ENCODE measurements around the gene PCBP2. TPM values are rescaled to one million over a fixed set of nuclear protein-coding genes. Genes with fewer than 3 reads are reported as not detected.

PCBP2 gene
- 981 to 1,004 TPM (median 984 TPM) in 3 replicates for total RNA-seq (2021)
- percentile 98 among the genes with signal in this experiment for Bru-seq, nascent RNA
- long read RNA-seq, experiment 1, transcript PCBP2-207 (15 exons, 1,457 nt): major isoform, 11 of 236 reads
- long read RNA-seq, experiment 1, transcript PCBP2-203 (13 exons, 3,026 nt): minor isoform, 10 of 236 reads
- long read RNA-seq, experiment 1, transcript PCBP2-201 (14 exons, 1,730 nt): minor isoform, 6 of 236 reads
- long read RNA-seq, experiment 1, partial matches to known transcripts: 118 of 236 reads
- long read RNA-seq, experiment 1, other reads (novel, unspliced or antisense): 72 of 236 reads
- long read RNA-seq, experiment 2, transcript PCBP2-203 (13 exons, 3,026 nt): minor isoform, 22 of 743 reads
- long read RNA-seq, experiment 2, transcript PCBP2-201 (14 exons, 1,730 nt): minor isoform, 18 of 743 reads
- long read RNA-seq, experiment 2, transcript PCBP2-202 (15 exons, 1,814 nt): minor isoform, 10 of 743 reads
- long read RNA-seq, experiment 2, transcript PCBP2-207 (15 exons, 1,457 nt): major isoform, 31 of 743 reads
- long read RNA-seq, experiment 2, partial matches to known transcripts: 334 of 743 reads
- long read RNA-seq, experiment 2, other reads (novel, unspliced or antisense): 295 of 743 reads
- long read RNA-seq, experiment 3, transcript PCBP2-203 (13 exons, 3,026 nt): major isoform, 5 of 500 reads
- long read RNA-seq, experiment 3, transcript PCBP2-207 (15 exons, 1,457 nt): major isoform, 5 of 500 reads
- long read RNA-seq, experiment 3, partial matches to known transcripts: 417 of 500 reads
- long read RNA-seq, experiment 3, other reads (novel, unspliced or antisense): 57 of 500 reads

DNA sequence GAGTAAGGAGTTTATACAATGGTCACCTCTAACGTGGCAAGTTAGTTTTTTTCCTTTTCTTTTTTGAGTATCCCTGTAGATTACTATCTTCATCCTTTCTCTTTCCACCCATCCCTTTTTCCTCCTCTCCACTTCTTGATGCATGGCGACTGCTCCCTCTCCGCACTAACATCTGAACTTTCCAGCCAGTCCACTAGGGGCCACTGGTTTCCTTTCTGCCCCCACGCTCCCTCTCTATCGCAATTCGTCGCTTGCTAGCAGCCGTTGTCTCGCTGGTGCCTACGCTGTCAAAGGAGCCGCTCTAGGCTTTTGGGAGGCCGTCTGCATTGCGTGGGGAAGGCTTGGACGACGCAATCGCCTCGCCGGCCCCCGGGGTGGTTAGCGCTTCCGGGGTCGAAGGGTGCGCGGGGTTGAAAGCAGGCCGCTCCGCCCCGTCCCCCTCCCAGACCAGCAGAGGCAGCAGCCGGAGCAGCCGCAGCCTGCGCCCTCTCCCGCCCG, at the start of gene PCBP2:
PCBP2 (plus strand) TSS at position 442 of the 498 bp plus-strand sequence. CDS start 2,699 bp downstream, outside the sequence.
- Mint-ChIP-seq H3K4me3 (peak within 1 kb of the TSS; percentile 96), H3K4me1 (peaks cover 23% of the 10 kb centered on the region), H3K27ac (peak within 1 kb of the TSS; percentile 100), H3K36me3 (peaks cover 50% of the 10 kb centered on the region), H3K27me3 (ENCODE audit: low read depth) (no peaks in the 10 kb centered on the region), H3K9me3 (no peaks in the 10 kb centered on the region)
- ChIA-PET CTCF (interaction anchor here (0.6 to 2.9 kb wide), 9 partner anchors 24 to 721 kb away, joined by 3 to 18 read pairs (median 5); partner anchors contain the start of genes AAAS and PFDN5), POLR2A (interaction anchor here (0.6 kb wide), 1 partner anchor 192 kb away, joined by 3 read pairs; no protein-coding TSS in a partner anchor)
- peak; percentile 95 for ATAC-seq
- peak; percentile 98 for DNase-seq (ENCODE audit: low spot score)
- no peak for TF ChIP-seq ZNF425 (CRISPR knock-in tag; conservative IDR thresholded peaks at IDR 0.05)
- peak; percentile 85 for TF ChIP-seq ZBTB21 (CRISPR knock-in tag; IDR thresholded peaks at IDR 0.05; ENCODE audit: borderline replicate concordance)
- peak; percentile 66; the same call in 1 of the 2 replicates for TF ChIP-seq TEAD1 (CRISPR knock-in tag; IDR thresholded peaks at IDR 0.05)
- 0 out of 2 replicates have a peak, but pooled peaks have one; percentile 5 for TF ChIP-seq NFYB (CRISPR knock-in tag; conservative IDR thresholded peaks at IDR 0.05; ENCODE audit: low read depth)
- TF ChIP-seq ETV6 (CRISPR knock-in tag; IDR thresholded peaks at IDR 0.05): peak; percentile 68; the same call in 1 of the 2 replicates
- 0 out of 2 replicates have a peak, but pooled peaks have one; percentile 39 for TF ChIP-seq PRRX2 (CRISPR knock-in tag; IDR thresholded peaks at IDR 0.05)
- TF ChIP-seq TCF7 (CRISPR knock-in tag; IDR thresholded peaks at IDR 0.05; ENCODE audit: low read depth): no peak
- TF ChIP-seq, protein P1, sequence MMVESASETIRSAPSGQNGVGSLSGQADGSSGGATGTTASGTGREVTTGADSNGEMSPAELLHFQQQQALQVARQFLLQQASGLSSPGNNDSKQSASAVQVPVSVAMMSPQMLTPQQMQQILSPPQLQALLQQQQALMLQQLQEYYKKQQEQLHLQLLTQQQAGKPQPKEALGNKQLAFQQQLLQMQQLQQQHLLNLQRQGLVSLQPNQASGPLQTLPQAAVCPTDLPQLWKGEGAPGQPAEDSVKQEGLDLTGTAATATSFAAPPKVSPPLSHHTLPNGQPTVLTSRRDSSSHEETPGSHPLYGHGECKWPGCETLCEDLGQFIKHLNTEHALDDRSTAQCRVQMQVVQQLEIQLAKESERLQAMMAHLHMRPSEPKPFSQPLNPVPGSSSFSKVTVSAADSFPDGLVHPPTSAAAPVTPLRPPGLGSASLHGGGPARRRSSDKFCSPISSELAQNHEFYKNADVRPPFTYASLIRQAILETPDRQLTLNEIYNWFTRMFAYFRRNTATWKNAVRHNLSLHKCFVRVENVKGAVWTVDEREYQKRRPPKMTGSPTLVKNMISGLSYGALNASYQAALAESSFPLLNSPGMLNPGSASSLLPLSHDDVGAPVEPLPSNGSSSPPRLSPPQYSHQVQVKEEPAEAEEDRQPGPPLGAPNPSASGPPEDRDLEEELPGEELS (CRISPR knock-in tag; IDR thresholded peaks at IDR 0.05): peak; percentile 82
- peak; percentile 4; the same call in 1 of the 2 replicates for TF ChIP-seq ZNF423 (CRISPR knock-in tag; IDR thresholded peaks at IDR 0.05)
- TF ChIP-seq, protein P2, sequence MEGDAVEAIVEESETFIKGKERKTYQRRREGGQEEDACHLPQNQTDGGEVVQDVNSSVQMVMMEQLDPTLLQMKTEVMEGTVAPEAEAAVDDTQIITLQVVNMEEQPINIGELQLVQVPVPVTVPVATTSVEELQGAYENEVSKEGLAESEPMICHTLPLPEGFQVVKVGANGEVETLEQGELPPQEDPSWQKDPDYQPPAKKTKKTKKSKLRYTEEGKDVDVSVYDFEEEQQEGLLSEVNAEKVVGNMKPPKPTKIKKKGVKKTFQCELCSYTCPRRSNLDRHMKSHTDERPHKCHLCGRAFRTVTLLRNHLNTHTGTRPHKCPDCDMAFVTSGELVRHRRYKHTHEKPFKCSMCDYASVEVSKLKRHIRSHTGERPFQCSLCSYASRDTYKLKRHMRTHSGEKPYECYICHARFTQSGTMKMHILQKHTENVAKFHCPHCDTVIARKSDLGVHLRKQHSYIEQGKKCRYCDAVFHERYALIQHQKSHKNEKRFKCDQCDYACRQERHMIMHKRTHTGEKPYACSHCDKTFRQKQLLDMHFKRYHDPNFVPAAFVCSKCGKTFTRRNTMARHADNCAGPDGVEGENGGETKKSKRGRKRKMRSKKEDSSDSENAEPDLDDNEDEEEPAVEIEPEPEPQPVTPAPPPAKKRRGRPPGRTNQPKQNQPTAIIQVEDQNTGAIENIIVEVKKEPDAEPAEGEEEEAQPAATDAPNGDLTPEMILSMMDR (IDR thresholded peaks at IDR 0.05): peak; percentile 50; the same call in 1 of the 2 replicates
- no peak for TF ChIP-seq NR3C1 (CRISPR knock-in tag; conservative IDR thresholded peaks at IDR 0.05; ENCODE audit: low read depth)
- TF ChIP-seq TEAD4 (CRISPR knock-in tag; IDR thresholded peaks at IDR 0.05): no peak
- TF ChIP-seq ZNF671 (CRISPR knock-in tag; IDR thresholded peaks at IDR 0.05): no peak
- peak; percentile 99 for TF ChIP-seq NR2C2 (CRISPR knock-in tag; IDR thresholded peaks at IDR 0.05)
- TF ChIP-seq MYBL2 (CRISPR knock-in tag; IDR thresholded peaks at IDR 0.05): no peak
- TF ChIP-seq, protein P3, sequence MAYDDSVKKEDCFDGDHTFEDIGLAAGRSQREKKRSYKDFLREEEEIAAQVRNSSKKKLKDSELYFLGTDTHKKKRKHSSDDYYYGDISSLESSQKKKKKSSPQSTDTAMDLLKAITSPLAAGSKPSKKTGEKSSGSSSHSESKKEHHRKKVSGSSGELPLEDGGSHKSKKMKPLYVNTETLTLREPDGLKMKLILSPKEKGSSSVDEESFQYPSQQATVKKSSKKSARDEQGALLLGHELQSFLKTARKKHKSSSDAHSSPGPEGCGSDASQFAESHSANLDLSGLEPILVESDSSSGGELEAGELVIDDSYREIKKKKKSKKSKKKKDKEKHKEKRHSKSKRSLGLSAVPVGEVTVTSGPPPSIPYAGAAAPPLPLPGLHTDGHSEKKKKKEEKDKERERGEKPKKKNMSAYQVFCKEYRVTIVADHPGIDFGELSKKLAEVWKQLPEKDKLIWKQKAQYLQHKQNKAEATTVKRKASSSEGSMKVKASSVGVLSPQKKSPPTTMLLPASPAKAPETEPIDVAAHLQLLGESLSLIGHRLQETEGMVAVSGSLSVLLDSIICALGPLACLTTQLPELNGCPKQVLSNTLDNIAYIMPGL (CRISPR knock-in tag; IDR thresholded peaks at IDR 0.05): no peak
- peak; percentile 11; the same call in 1 of the 2 replicates for TF ChIP-seq NFE2L1 (CRISPR knock-in tag; IDR thresholded peaks at IDR 0.05)
- peak; percentile 53; the same call in 1 of the 2 replicates for TF ChIP-seq ZNF232 (CRISPR knock-in tag; IDR thresholded peaks at IDR 0.05)
- TF ChIP-seq ESRRA (CRISPR knock-in tag; IDR thresholded peaks at IDR 0.05; ENCODE audit: borderline replicate concordance): no peak
- TF ChIP-seq, protein P4, sequence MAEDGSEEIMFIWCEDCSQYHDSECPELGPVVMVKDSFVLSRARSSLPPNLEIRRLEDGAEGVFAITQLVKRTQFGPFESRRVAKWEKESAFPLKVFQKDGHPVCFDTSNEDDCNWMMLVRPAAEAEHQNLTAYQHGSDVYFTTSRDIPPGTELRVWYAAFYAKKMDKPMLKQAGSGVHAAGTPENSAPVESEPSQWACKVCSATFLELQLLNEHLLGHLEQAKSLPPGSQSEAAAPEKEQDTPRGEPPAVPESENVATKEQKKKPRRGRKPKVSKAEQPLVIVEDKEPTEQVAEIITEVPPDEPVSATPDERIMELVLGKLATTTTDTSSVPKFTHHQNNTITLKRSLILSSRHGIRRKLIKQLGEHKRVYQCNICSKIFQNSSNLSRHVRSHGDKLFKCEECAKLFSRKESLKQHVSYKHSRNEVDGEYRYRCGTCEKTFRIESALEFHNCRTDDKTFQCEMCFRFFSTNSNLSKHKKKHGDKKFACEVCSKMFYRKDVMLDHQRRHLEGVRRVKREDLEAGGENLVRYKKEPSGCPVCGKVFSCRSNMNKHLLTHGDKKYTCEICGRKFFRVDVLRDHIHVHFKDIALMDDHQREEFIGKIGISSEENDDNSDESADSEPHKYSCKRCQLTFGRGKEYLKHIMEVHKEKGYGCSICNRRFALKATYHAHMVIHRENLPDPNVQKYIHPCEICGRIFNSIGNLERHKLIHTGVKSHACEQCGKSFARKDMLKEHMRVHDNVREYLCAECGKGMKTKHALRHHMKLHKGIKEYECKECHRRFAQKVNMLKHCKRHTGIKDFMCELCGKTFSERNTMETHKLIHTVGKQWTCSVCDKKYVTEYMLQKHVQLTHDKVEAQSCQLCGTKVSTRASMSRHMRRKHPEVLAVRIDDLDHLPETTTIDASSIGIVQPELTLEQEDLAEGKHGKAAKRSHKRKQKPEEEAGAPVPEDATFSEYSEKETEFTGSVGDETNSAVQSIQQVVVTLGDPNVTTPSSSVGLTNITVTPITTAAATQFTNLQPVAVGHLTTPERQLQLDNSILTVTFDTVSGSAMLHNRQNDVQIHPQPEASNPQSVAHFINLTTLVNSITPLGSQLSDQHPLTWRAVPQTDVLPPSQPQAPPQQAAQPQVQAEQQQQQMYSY (CRISPR knock-in tag; IDR thresholded peaks at IDR 0.05): no peak
- TF ChIP-seq, protein P5, sequence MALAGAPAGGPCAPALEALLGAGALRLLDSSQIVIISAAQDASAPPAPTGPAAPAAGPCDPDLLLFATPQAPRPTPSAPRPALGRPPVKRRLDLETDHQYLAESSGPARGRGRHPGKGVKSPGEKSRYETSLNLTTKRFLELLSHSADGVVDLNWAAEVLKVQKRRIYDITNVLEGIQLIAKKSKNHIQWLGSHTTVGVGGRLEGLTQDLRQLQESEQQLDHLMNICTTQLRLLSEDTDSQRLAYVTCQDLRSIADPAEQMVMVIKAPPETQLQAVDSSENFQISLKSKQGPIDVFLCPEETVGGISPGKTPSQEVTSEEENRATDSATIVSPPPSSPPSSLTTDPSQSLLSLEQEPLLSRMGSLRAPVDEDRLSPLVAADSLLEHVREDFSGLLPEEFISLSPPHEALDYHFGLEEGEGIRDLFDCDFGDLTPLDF (CRISPR knock-in tag; IDR thresholded peaks at IDR 0.05): no peak
